Dendritic cell treated with granulocyte-macrophage colony-stimulating factor and Interleukin-4, amounts not matched to agents 40 ng/mL and 50 ng/mL, for 4 days (primary cell): ENCODE data around the gene CMTM5.

Experiments used
- H3K27ac Mint-ChIP-seq: one replicate; pipeline ENCODE4 v1.8.0; 2022; ENCODE audit warnings: mild to moderate bottlenecking, mixed read lengths
- H3K27me3 Mint-ChIP-seq: one replicate; pipeline ENCODE4 v1.8.0; 2022; ENCODE audit warnings: mild to moderate bottlenecking, mixed read lengths
- H3K36me3 Mint-ChIP-seq: one replicate; pipeline ENCODE4 v1.8.0; 2022; ENCODE audit warnings: low read depth, mixed read lengths
- H3K4me1 Mint-ChIP-seq: one replicate; pipeline ENCODE4 v1.8.0; 2022; ENCODE audit warnings: low read depth, mixed read lengths
- H3K4me3 Mint-ChIP-seq: one replicate; pipeline ENCODE4 v1.8.0; 2022; ENCODE audit warnings: mild to moderate bottlenecking, moderate library complexity, mixed read lengths
- H3K9me3 Mint-ChIP-seq: one replicate; pipeline ENCODE4 v1.8.0; 2022; ENCODE audit warnings: mixed read lengths
- intact Hi-C: fragments of 100-400 bp; cut with micrococcal nuclease; formaldehyde crosslinking; loops from one replicate; pipeline ENCODE4 v1.15.0; 2022

The CMTM5 gene

GRCh38 chr14:23364164-23365035 lies 12.4 kb upstream of the CMTM5 start:
- Mint-ChIP-seq H3K4me1 (no peaks in the 10 kb centered on the region), H3K9me3 (no peaks in the 10 kb centered on the region), H3K27ac (no peak overlapping the region), H3K4me3 (no peak overlapping the region), H3K27me3 (peaks cover 56% of the 10 kb centered on the region), H3K36me3 (no peaks in the 10 kb centered on the region)
- intact Hi-C loops: no loop called here

DNA sequence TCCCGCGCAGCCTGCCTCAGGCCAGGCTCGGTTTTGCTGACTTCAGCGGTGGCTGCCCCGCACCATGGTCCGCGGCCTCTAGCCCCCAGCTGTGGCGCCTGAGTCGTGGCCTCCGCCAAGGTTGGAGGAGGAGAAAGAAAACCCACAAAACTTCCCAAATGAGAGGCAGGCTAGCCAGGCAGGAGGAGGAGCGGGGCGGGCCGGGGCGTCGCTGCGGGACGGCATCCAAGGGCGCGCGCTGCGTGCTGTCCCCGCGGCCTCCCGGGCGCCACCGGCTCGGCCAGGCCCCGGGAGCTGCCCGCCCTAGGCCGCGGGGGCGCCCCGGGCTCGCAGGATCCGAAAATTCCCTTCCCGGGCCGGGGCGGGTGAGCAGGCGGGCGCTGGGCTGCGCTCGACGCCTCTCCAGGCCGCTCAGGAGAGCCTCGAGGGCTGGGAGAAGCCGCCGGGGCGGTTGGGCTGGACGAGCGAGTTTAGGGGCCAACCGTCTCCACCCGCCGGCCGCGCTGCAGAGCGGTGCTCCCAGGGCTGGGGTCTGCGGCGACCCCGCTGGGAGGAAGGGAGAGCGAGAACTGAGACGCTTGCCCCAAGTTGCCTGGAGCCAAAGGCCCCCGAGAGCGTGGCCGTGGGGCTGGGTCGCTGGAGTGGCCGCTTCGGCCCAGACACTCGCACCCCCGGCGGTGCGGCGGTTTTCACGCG lies 11.7 kb upstream of the CMTM5 start, which contains the start of gene EFS:
Gene EFS, minus strand, starts transcription at position 137 of the 696 bp plus-strand sequence. CDS start 147 bp downstream, outside the sequence.
- Mint-ChIP-seq H3K4me3 (no peak within 1 kb of the TSS), H3K4me1 (no peaks in the 10 kb centered on the region), H3K27ac (no peak within 1 kb of the TSS), H3K36me3 (no peaks in the 10 kb centered on the region), H3K9me3 (no peaks in the 10 kb centered on the region), H3K27me3 (peaks cover 58% of the 10 kb centered on the region)
- intact Hi-C loops: no loop called here

DNA sequence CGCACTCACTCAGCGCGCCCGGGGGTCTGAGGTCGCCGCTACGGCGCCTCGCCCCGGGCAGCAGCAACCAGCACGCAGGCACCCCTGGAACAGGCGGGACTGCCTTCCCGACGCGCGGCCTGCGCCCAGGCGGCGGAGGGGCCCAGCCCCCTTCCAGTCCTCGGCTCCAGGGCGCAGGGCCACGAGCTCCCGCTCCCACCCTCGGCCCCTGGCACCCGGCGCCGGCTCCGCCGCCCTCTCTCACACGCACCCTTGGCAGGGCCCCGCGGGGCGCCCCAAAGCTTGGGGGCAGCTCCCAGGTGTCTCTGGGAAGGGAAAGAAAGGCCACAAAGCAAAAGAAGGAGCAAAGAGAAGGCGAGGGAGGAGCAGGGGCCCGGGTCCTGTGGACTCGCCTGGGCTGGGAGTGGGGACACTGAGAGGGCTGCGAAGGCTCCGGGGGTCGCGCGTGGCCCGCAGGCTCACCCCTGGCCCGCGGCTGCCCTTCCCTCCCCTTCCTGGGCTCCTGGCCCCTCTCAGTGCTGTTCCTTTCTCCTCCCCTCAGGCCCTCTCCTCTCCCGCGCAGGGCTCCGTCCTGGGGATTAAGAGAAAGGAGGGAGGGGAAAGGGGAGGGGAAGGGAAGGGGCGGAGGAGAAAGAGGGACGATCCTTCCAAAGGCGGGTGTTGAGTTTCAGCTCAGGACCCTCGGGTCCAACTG lies 11.0 kb upstream of the CMTM5 start:
- Mint-ChIP-seq H3K27me3 (peaks cover 61% of the 10 kb centered on the region), H3K4me1 (no peaks in the 10 kb centered on the region), H3K9me3 (no peaks in the 10 kb centered on the region), H3K27ac (no peak overlapping the region), H3K36me3 (no peaks in the 10 kb centered on the region), H3K4me3 (no peak overlapping the region)
- intact Hi-C loops: no loop called here

GRCh38 chr14:23366426-23366921 lies 10.4 kb upstream of the CMTM5 start:
- no peak overlapping the region for H3K4me3 Mint-ChIP-seq
- no peaks in the 10 kb centered on the region for H3K9me3 Mint-ChIP-seq
- intact Hi-C loops: no loop called here
- H3K27ac Mint-ChIP-seq: no peak overlapping the region
- peaks cover 61% of the 10 kb centered on the region for H3K27me3 Mint-ChIP-seq
- no peaks in the 10 kb centered on the region for H3K36me3 Mint-ChIP-seq
- H3K4me1 Mint-ChIP-seq: no peaks in the 10 kb centered on the region

DNA sequence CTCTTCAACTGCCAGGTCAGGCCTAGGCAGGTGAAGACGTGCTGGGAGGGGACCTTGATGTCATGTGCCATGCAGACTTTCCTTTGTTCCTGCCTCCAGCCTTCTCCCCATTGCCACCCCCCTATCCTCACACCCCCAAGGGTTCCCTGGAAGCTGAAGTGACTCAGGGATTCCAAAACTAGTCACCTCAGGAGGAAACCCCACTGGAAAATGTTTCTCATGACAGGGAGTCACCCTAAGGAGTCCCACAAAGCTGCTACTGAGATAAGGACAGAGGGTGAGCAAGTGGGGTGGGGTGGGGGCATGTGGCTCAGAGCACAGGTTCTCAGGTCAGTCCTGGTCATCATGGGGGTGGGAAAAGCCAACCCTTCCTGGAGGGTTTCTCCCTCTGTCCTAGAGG lies 6.6 kb upstream of the CMTM5 start:
- no peaks in the 10 kb centered on the region for H3K9me3 Mint-ChIP-seq
- peaks cover 38% of the 10 kb centered on the region for H3K27me3 Mint-ChIP-seq
- intact Hi-C loops: no loop called here

GRCh38 chr14:23371865-23372264 lies 5.0 kb upstream of the CMTM5 start:
- H3K36me3 Mint-ChIP-seq: no peaks in the 10 kb centered on the region
- H3K27me3 Mint-ChIP-seq: peaks cover 25% of the 10 kb centered on the region
- no peaks in the 10 kb centered on the region for H3K4me1 Mint-ChIP-seq
- intact Hi-C loops: no loop called here
- no peak overlapping the region for H3K4me3 Mint-ChIP-seq
- no peak overlapping the region for H3K27ac Mint-ChIP-seq
- no peaks in the 10 kb centered on the region for H3K9me3 Mint-ChIP-seq

More for the DNA sequence above, 6.6 kb upstream of the CMTM5 start:
- Mint-ChIP-seq H3K4me3 (no peak overlapping the region), H3K36me3 (no peaks in the 10 kb centered on the region), H3K4me1 (no peaks in the 10 kb centered on the region), H3K27ac (no peak overlapping the region)

DNA sequence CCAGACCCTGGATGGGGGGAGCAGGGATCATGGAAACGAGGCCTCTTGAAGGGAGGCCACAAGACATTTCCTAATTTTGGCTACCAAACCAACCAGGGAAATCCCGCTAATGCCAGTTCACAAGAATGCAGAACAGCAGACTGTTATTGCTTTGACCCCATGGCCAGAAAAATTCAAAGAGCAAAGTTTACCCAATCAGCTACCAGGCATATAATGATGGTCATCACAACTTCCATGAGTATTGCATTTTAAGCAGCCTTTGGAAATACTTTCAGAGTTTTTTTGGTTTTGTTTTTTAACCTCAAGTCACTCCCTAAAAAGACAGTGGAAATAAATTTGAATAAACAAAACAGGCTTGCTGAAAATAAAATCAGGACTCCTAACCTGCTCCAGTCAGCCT lies 4.3 kb upstream of the CMTM5 start, which contains the start of gene IL25:
Gene IL25, plus strand, starts transcription at position 301 of the 400 bp plus-strand sequence.
- Mint-ChIP-seq H3K4me1 (no peaks in the 10 kb centered on the region), H3K4me3 (no peak within 1 kb of the TSS), H3K9me3 (no peaks in the 10 kb centered on the region), H3K27me3 (peaks cover 19% of the 10 kb centered on the region), H3K36me3 (no peaks in the 10 kb centered on the region), H3K27ac (no peak within 1 kb of the TSS)
- intact Hi-C loops: no loop called here

- Mint-ChIP-seq H3K9me3 (no peaks in the 10 kb centered on the region), H3K27me3 (peaks cover 15% of the 10 kb centered on the region), H3K4me3 (no peak overlapping the region), H3K36me3 (no peaks in the 10 kb centered on the region), H3K4me1 (no peaks in the 10 kb centered on the region), H3K27ac (no peak overlapping the region)
- intact Hi-C loops: no loop called here
These were observed 3.8 kb upstream of the CMTM5 start for GRCh38 chr14:23373041-23373440.

DNA sequence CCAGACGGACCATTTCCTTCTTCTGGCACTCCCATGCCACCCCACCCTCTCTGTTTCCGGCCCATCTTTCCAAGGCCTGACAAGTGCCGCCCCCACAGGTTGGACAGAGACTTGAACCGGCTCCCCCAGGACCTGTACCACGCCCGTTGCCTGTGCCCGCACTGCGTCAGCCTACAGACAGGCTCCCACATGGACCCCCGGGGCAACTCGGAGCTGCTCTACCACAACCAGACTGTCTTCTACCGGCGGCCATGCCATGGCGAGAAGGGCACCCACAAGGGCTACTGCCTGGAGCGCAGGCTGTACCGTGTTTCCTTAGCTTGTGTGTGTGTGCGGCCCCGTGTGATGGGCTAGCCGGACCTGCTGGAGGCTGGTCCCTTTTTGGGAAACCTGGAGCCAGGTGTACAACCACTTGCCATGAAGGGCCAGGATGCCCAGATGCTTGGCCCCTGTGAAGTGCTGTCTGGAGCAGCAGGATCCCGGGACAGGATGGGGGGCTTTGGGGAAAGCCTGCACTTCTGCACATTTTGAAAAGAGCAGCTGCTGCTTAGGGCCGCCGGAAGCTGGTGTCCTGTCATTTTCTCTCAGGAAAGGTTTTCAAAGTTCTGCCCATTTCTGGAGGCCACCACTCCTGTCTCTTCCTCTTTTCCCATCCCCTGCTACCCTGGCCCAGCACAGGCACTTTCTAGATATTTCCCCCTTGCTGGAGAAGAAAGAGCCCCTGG lies 1.2 kb upstream of the CMTM5 start:
- H3K27me3 Mint-ChIP-seq: peaks cover 2% of the 10 kb centered on the region
- intact Hi-C loops: no loop called here
- no peaks in the 10 kb centered on the region for H3K36me3 Mint-ChIP-seq
- no peak overlapping the region for H3K4me3 Mint-ChIP-seq
- no peaks in the 10 kb centered on the region for H3K9me3 Mint-ChIP-seq
- no peak overlapping the region for H3K27ac Mint-ChIP-seq
- no peaks in the 10 kb centered on the region for H3K4me1 Mint-ChIP-seq

DNA sequence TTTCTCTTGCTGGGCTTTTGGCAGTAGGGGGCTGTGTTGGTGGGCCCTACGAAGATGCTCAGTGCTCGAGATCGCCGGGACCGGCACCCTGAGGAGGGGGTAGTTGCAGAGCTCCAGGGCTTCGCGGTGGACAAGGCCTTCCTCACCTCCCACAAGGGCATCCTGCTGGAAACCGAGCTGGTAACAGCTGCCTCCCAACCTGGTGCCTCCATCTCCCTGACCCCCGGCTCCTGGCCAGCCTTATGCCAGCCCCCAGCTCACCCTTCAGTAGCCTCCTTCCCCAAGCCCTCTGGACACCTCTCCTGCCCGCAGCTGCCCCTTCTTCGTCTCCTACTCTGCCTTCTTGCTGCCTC lies 328 bp downstream of the CMTM5 start:
- Mint-ChIP-seq H3K4me3 (no peak overlapping the region), H3K27me3 (peaks cover 8% of the 10 kb centered on the region), H3K9me3 (no peaks in the 10 kb centered on the region), H3K27ac (no peak overlapping the region), H3K4me1 (no peaks in the 10 kb centered on the region), H3K36me3 (no peaks in the 10 kb centered on the region)
- intact Hi-C loops: no loop called here

- Mint-ChIP-seq H3K4me3 (no peak overlapping the region), H3K36me3 (no peaks in the 10 kb centered on the region), H3K27ac (no peak overlapping the region), H3K27me3 (peaks cover 11% of the 10 kb centered on the region), H3K9me3 (no peaks in the 10 kb centered on the region), H3K4me1 (no peaks in the 10 kb centered on the region)
- intact Hi-C loops: no loop called here
These were observed 1.0 kb downstream of the CMTM5 start for GRCh38 chr14:23377573-23378563.

- intact Hi-C loops: no loop called here
- H3K4me3 Mint-ChIP-seq: no peak overlapping the region
- peaks cover 11% of the 10 kb centered on the region for H3K27me3 Mint-ChIP-seq
- H3K27ac Mint-ChIP-seq: no peak overlapping the region
- H3K4me1 Mint-ChIP-seq: no peaks in the 10 kb centered on the region
- no peaks in the 10 kb centered on the region for H3K36me3 Mint-ChIP-seq
- H3K9me3 Mint-ChIP-seq: no peaks in the 10 kb centered on the region
These were observed 1.9 kb downstream of the CMTM5 start for GRCh38 chr14:23378612-23379220.
